ENCODE measurements around the gene ADGRF3. TPM values are rescaled to one million over a fixed set of nuclear protein-coding genes. Genes with fewer than 3 reads are reported as not detected.

ADGRF3 gene
- total RNA-seq, 1 experiment from 2014 or later, result 0.09 TPM

DNA sequence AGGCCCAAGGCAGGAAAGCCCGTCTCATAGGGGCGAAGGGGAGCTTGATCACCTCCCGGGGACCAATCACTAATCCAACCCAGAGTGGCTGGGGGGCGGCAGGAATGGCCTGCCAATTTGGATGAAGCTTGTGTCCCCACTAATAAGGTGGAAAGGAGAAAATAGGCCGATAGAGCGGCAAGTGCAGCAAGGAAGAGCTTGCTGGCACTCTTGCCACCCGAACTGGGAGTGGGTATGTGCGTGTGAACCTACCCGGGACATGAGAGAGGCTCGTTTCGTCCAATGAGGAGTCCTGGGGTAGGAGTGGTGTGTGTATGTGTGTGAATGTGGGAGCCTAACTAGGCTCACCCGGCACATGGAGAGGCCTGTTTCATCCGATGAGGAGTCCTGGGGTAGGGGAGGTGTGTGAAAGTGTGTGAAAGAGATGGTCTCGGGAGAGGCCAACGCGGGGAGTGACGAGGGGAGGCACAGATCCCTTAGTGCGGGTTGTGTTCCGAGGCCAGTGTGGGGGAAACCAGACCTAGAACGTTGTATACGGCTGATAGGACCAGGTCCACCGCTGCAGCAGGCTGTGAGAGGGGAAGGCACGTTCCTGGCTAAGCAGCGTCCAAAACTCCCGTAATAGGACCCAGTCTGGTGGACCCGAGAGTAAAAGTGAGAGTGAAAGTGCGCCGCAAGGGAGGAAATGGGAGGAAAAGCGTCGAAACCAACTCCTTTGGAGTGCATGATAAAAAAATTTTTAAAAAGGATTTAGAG is 47.8 kb downstream of the ADGRF3 start:
- Histone ChIP-seq H3K79me2 (ENCODE audit: insufficient read depth, low read length) (no peaks in the 10 kb centered on the region), H2BK15ac (ENCODE audit: low read depth, low read length) (no peak overlapping the region), H3K14ac (ENCODE audit: insufficient read depth, low read length) (peak overlapping the region; percentile 53), H3K27me3 (ENCODE audit: insufficient read depth, low read length) (no peaks in the 10 kb centered on the region), H3K56ac (ENCODE audit: insufficient read length, low read depth, low read length) (no peak overlapping the region), H2BK12ac (ENCODE audit: insufficient read length, low read depth, low read length) (no peak overlapping the region), H3K9ac (ENCODE audit: extremely low read depth, insufficient read length, low read length) (peak overlapping the region; percentile 73), H4K8ac (replicated peaks; ENCODE audit: insufficient read length, low read depth, low read length) (no peak overlapping the region), H2BK20ac (ENCODE audit: low read depth, low read length, poor library complexity, severe bottlenecking) (no peak overlapping the region), H4K5ac (ENCODE audit: insufficient read length, low read depth, low read length) (no peak overlapping the region), H3K4ac (ENCODE audit: low read depth, low read length) (no peak overlapping the region), H3K9me3 (ENCODE audit: control insufficient read depth, low read depth, low read length) (no peaks in the 10 kb centered on the region), H3K79me1 (ENCODE audit: insufficient read depth, low read depth, low read length, poor library complexity, severe bottlenecking) (no peaks in the 10 kb centered on the region), H3K4me2 (ENCODE audit: insufficient read depth, insufficient read length, low read length) (peak overlapping the region; percentile 82), H3K23ac (ENCODE audit: insufficient read length, low read depth, low read length) (no peak overlapping the region), H2AK5ac (ENCODE audit: insufficient read length, low read length) (no peak overlapping the region), H3K27ac (ENCODE audit: insufficient read length, low read depth, low read length) (peak overlapping the region; percentile 66), H3K4me1 (ENCODE audit: insufficient read depth, low read length) (peaks cover 6% of the 10 kb centered on the region; the same call in 1 of the 2 replicates), H2AFZ (ENCODE audit: low read length) (peak overlapping the region; percentile 2), H2BK5ac (ENCODE audit: insufficient read length, low read length) (no peak overlapping the region), H2BK120ac (ENCODE audit: low read depth, low read length, poor library complexity, severe bottlenecking) (no peak overlapping the region), H3K18ac (ENCODE audit: insufficient read length, low read depth, low read length) (peak overlapping the region; percentile 74), H3T11ph (ENCODE audit: low read length) (no peak overlapping the region), H3K23me2 (ENCODE audit: insufficient read length, low read depth, low read length, poor library complexity, severe bottlenecking) (peaks cover 15% of the 10 kb centered on the region), H4K91ac (ENCODE audit: insufficient read length, low read depth, low read length) (no peak overlapping the region), H4K20me1 (ENCODE audit: control insufficient read depth, insufficient read depth, insufficient read length) (no peaks in the 10 kb centered on the region)
- peaks cover 0 to 7% of the 10 kb centered on the region in 2 experiments; a peak in 3 of 4 replicates for H3K4me1 Mint-ChIP-seq
- H3K4me3 Mint-ChIP-seq, result no peak overlapping the region
- H3K36me3 Mint-ChIP-seq (ENCODE audit: insufficient read depth in 1 of 3, low read depth in 3 of 3), result no peaks in the 10 kb centered on the region
- peak; percentile 56 for DNase-seq
- TF ChIP-seq, protein P1, sequence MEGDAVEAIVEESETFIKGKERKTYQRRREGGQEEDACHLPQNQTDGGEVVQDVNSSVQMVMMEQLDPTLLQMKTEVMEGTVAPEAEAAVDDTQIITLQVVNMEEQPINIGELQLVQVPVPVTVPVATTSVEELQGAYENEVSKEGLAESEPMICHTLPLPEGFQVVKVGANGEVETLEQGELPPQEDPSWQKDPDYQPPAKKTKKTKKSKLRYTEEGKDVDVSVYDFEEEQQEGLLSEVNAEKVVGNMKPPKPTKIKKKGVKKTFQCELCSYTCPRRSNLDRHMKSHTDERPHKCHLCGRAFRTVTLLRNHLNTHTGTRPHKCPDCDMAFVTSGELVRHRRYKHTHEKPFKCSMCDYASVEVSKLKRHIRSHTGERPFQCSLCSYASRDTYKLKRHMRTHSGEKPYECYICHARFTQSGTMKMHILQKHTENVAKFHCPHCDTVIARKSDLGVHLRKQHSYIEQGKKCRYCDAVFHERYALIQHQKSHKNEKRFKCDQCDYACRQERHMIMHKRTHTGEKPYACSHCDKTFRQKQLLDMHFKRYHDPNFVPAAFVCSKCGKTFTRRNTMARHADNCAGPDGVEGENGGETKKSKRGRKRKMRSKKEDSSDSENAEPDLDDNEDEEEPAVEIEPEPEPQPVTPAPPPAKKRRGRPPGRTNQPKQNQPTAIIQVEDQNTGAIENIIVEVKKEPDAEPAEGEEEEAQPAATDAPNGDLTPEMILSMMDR (conservative IDR thresholded peaks at IDR 0.05), result no peak
- no CpG with 5 or more reads among the region's 30 CpGs for WGBS (ENCODE audit: extremely low coverage, insufficient read length, low lambda C conversion rate)
- no peak overlapping the region for H3K27ac Mint-ChIP-seq
- H3K27me3 Mint-ChIP-seq (ENCODE audit: low read depth), result peaks cover 14% of the 10 kb centered on the region; the same call in 1 of the 2 replicates
- H3K9me3 Mint-ChIP-seq, result no peaks in the 10 kb centered on the region

Measured in H9 (cell line).